K562 (cell line): Measurements from ENCODE around the gene BLCAP. TPM values are rescaled to one million over a fixed set of nuclear protein-coding genes. Genes with fewer than 3 reads are reported as not detected.
A peak's percentile ranks its signal among the peaks of the same experiment; 100 is the strongest.

ENCODE experiments used
- ARID2 ChIP-seq: fragments of 450-650 bp; IDR thresholded peaks from 2 replicates; pipeline ENCODE4 v1.6.1; 2017; ENCODE audit warnings: antibody characterized with exemption, mild to moderate bottlenecking
- ARID3A ChIP-seq: IDR thresholded peaks from 2 replicates; pipeline ENCODE4 v1.6.1; 2012; ENCODE audit warnings: low read depth, low read length, improper control_type of control experiment, borderline replicate concordance
- BCL6 ChIP-seq: fragments of 250-450 bp; sonication (Bioruptor Pico); IDR thresholded peaks from 2 replicates; pipeline ENCODE4 v1.4.0; 2020
- BCOR ChIP-seq: fragments of 450-650 bp; IDR thresholded peaks from 2 replicates; pipeline ENCODE4 v1.6.1; 2016
- BRD4 ChIP-seq: fragments of 200-600 bp; sonication (generic); IDR thresholded peaks from 2 replicates; pipeline ENCODE4 v1.6.1; 2017; ENCODE audit warnings: inconsistent platforms
- E2F4 ChIP-seq: sonication (generic); formaldehyde crosslinking; IDR thresholded peaks from 2 replicates; pipeline ENCODE4 v1.8.0; 2022; ENCODE audit warnings: mild to moderate bottlenecking, low read depth, missing genetic modification reagents
- ELF4 ChIP-seq: fragments of 450-650 bp; formaldehyde crosslinking; IDR thresholded peaks from 2 replicates; pipeline ENCODE4 v1.4.0; 2022; ENCODE audit warnings: missing genetic modification characterization
- ETV6 ChIP-seq, 3 experiments: fragments of 150-350 bp in 1 of 3; sonication (generic) in 1 of 3; formaldehyde crosslinking in 1 of 3; IDR thresholded peaks; 2 replicates each; pipeline versions ENCODE4 v1.6.1 to v1.8.0; 2014 to 2022; ENCODE audit warnings: borderline replicate concordance in 2 of 3, low read depth in 2 of 3, antibody characterized with exemption in 1 of 3, low read length in 1 of 3, mild to moderate bottlenecking in 1 of 3, missing genetic modification reagents in 1 of 3
- EZH2 ChIP-seq: IDR thresholded peaks from 2 replicates; pipeline ENCODE4 v1.6.1; 2012; ENCODE audit warnings: low read depth, mild to moderate bottlenecking, inconsistent platforms, low read length, borderline replicate concordance
- IFI16 ChIP-seq: fragments of 250-450 bp; sonication (Bioruptor Pico); IDR thresholded peaks from 2 replicates; pipeline ENCODE4 v2.1.2; 2022; ENCODE audit warnings: mild to moderate bottlenecking, inconsistent platforms
- KLF1 ChIP-seq: fragments of 450-650 bp; IDR thresholded peaks from 2 replicates; pipeline ENCODE4 v1.6.1; 2016; ENCODE audit warnings: missing genetic modification characterization, missing compliant biosample characterization
- MCM3 ChIP-seq: fragments of 450-650 bp; IDR thresholded peaks from 2 replicates; pipeline ENCODE4 v1.6.1; 2016
- PCBP2 ChIP-seq: fragments of 200-400 bp; formaldehyde crosslinking; IDR thresholded peaks from 2 replicates; pipeline ENCODE4 v1.6.1; 2018; ENCODE audit warnings: low read length, low read depth, mild to moderate bottlenecking, moderate library complexity; ENCODE audit not compliant: poor library complexity, severe bottlenecking
- PRMT5 ChIP-seq: sonication (generic); formaldehyde crosslinking; IDR thresholded peaks from 2 replicates; pipeline ENCODE4 v1.5.0; 2020; ENCODE audit warnings: missing genetic modification reagents
- PTBP1 ChIP-seq: fragments of 200-400 bp; formaldehyde crosslinking; IDR thresholded peaks from 2 replicates; pipeline ENCODE4 v1.6.1; 2017; ENCODE audit warnings: low read depth, low read length
- PTRF ChIP-seq: fragments of 450-650 bp; IDR thresholded peaks from 2 replicates; pipeline ENCODE4 v1.6.1; 2016; ENCODE audit warnings: mild to moderate bottlenecking, missing genetic modification characterization, missing compliant biosample characterization
- PURB ChIP-seq: sonication (generic); formaldehyde crosslinking; IDR thresholded peaks from 2 replicates; pipeline ENCODE4 v1.9.0; 2021; ENCODE audit warnings: low read depth, mild to moderate bottlenecking, missing genetic modification reagents
- RAD51 ChIP-seq: fragments of 450-650 bp; IDR thresholded peaks from 2 replicates; pipeline ENCODE4 v1.7.1; 2016; ENCODE audit warnings: low read depth, mild to moderate bottlenecking, borderline replicate concordance
- SMC3 ChIP-seq: conservative IDR thresholded peaks from 2 replicates; pipeline ENCODE4 v1.6.1; 2011; ENCODE audit warnings: low read depth, low read length, improper control_type of control experiment; ENCODE audit not compliant: insufficient read depth
- SUPT5H ChIP-seq: fragments of 450-650 bp; IDR thresholded peaks from 2 replicates; pipeline ENCODE4 v1.6.1; 2016
- TRIM28 ChIP-seq: fragments of 450-650 bp; IDR thresholded peaks from 2 replicates; pipeline ENCODE4 v1.6.1; 2017
- ZNF143 ChIP-seq: sonication (generic); formaldehyde crosslinking; IDR thresholded peaks from 2 replicates; pipeline ENCODE4 v1.9.0; 2022; ENCODE audit warnings: mild to moderate bottlenecking, missing genetic modification reagents
- ZNF717 ChIP-seq: fragments of 250-450 bp; sonication (Bioruptor Pico); IDR thresholded peaks from 2 replicates; pipeline ENCODE4 v1.5.0; 2021
- polyA plus RNA-seq, 8 experiments: library from polyadenylated mRNA; depleted of rRNA in 4 of 8; stranded (reverse) in 5 of 8; unstranded in 3 of 8; fragments of >200 nt; fragmentation: Nextera tagmentation in 2 of 8; fragmentation: Illumina TruSeq in 1 of 8; extraction: Ambion mirVana in 2 of 8; extraction: Trizol in 1 of 8; gene quantifications; 2 replicates each; pipeline versions ENCODE4 v1.2.1 to v1.2.3, GENCODE V29; 2011 to 2014; ENCODE audit warnings: inconsistent platforms in 1 of 8, missing spikeins in 1 of 8
- total RNA-seq, 7 experiments: library from RNA; depleted of rRNA in 6 of 7; stranded (reverse); fragments of >200 nt in 6 of 7; fragmentation: Illumina TruSeq in 2 of 7; extraction: Trizol in 2 of 7; gene quantifications; 2 replicates each; pipeline versions ENCODE4 v1.2.1 to v1.2.3, GENCODE V29; 2011 to 2021; ENCODE audit warnings: low replicate concordance in 1 of 7
- TF ChIP-seq, protein P1 (sequence below): fragments of 450-650 bp; formaldehyde crosslinking; IDR thresholded peaks from 2 replicates; pipeline ENCODE4 v1.4.0; 2020; ENCODE audit warnings: mild to moderate bottlenecking, moderate library complexity
- TF ChIP-seq, protein P2 (sequence below): conservative IDR thresholded peaks from 2 replicates; pipeline ENCODE4 v1.6.1; 2011; ENCODE audit warnings: low read depth, mild to moderate bottlenecking, low read length; ENCODE audit not compliant: control insufficient read depth

Gene BLCAP
- total and polyA plus RNA-seq, 9 of the 15 experiments (the other 6 are each of a cell fraction or from before 2014, with no cell fraction given), result 16.9 to 41.5 (median 27.6) TPM

DNA sequence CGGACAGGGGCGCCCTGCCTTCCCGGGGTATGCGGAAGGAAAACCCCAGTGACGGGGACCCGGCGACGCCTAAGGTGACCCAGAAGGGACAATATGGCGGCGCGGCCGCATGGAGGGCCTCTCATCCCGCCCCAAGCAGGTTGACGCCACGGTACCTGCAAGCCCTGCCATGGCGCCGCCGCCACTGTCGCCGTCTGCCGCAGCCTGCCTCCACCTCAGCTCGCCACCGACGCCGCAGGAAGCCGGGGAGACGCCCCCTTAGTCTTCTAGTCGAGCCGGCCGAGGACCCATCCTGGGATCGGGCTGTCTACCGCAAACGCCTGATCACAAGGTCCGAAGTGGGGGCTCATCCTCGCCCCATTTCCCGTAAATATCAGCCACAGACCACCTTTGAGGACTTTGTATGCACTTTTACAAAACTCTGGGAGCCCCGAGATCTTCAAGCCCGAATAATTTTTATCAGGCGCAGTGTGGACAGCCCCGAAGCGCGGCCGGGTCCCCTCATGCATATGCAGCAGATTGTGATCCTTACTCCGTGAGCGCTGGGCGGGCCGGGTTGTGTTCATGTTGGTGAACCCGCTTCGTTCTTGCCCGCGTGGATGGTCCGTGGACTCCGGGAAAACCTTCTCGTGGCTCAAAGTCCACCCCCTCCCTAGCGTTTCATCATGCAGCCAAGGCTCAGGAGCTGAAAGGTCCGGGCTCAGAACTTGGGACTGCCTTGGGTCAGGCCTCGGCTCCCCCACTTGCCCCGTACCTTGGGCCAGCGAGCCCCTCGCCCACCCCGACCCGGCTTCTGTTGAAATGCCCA, at the start of gene BLCAP (continued):
- TF ChIP-seq PTBP1, result no peak
- no peak for TF ChIP-seq E2F4 (CRISPR knock-in tag)
- no peak; the same call in 1 of the 2 replicates for TF ChIP-seq ZNF143 (CRISPR knock-in tag)
- no peak for TF ChIP-seq BCOR
- TF ChIP-seq TRIM28, result no peak
- TF ChIP-seq SMC3, result no peak
- TF ChIP-seq RAD51, result no peak
- TF ChIP-seq BCL6 (CRISPR knock-in tag), result no peak
- no peak for TF ChIP-seq ETV6 (IDR thresholded peaks at IDR 0.05; ENCODE audit: borderline replicate concordance in 1 of 2, low read depth in 2 of 2, low read length in 1 of 2)
- TF ChIP-seq ETV6 (CRISPR knock-in tag; IDR thresholded peaks at IDR 0.05; ENCODE audit: borderline replicate concordance), result no peak
- TF ChIP-seq, protein P1, sequence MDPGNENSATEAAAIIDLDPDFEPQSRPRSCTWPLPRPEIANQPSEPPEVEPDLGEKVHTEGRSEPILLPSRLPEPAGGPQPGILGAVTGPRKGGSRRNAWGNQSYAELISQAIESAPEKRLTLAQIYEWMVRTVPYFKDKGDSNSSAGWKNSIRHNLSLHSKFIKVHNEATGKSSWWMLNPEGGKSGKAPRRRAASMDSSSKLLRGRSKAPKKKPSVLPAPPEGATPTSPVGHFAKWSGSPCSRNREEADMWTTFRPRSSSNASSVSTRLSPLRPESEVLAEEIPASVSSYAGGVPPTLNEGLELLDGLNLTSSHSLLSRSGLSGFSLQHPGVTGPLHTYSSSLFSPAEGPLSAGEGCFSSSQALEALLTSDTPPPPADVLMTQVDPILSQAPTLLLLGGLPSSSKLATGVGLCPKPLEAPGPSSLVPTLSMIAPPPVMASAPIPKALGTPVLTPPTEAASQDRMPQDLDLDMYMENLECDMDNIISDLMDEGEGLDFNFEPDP (CRISPR knock-in tag), result no peak
- TF ChIP-seq IFI16 (CRISPR knock-in tag), result no peak
- TF ChIP-seq, protein P2, sequence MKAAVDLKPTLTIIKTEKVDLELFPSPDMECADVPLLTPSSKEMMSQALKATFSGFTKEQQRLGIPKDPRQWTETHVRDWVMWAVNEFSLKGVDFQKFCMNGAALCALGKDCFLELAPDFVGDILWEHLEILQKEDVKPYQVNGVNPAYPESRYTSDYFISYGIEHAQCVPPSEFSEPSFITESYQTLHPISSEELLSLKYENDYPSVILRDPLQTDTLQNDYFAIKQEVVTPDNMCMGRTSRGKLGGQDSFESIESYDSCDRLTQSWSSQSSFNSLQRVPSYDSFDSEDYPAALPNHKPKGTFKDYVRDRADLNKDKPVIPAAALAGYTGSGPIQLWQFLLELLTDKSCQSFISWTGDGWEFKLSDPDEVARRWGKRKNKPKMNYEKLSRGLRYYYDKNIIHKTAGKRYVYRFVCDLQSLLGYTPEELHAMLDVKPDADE, result peak; percentile 81
- TF ChIP-seq PTRF (tag), result no peak
- TF ChIP-seq BRD4, result no peak
- no peak for TF ChIP-seq ARID2
- no peak for TF ChIP-seq PURB (CRISPR knock-in tag)
- TF ChIP-seq PRMT5 (CRISPR knock-in tag), result no peak
- TF ChIP-seq MCM3, result no peak
- TF ChIP-seq EZH2, result no peak
- TF ChIP-seq ZNF717 (CRISPR knock-in tag), result no peak
- no peak for TF ChIP-seq ELF4 (CRISPR knock-in tag)
- peak; percentile 49; the same call in 1 of the 2 replicates for TF ChIP-seq KLF1 (tag)
- TF ChIP-seq ARID3A, result no peak
- peak; percentile 74; the same call in 1 of the 2 replicates for TF ChIP-seq SUPT5H
- TF ChIP-seq PCBP2, result no peak
